GM19023 (cell line): ENCODE data around the gene MIB1.
"Not testable (repeated sequence)": the region's sequence is repeated elsewhere in the genome, so short reads cannot be mapped to it uniquely, and the experiment has no call there.

Source experiments
- ATAC-seq: cut with Tn5 transposase; IDR thresholded peaks from one replicate; pipeline ENCODE4 v1.9.1; 2021; ENCODE audit warnings: mild to moderate bottlenecking, moderate library complexity; ENCODE audit not compliant: unreplicated experiment

Gene MIB1

GRCh38 chr18:21740538-21741311, at the start of gene MIB1:
Gene MIB1 (plus strand): TSS chr18:21740792. CDS start chr18:21741584, 792 bp downstream.
- peak; percentile 97 for ATAC-seq

- no peak for ATAC-seq
Measured at GRCh38 chr18:21693322-21693721, 47.3 kb upstream of the MIB1 start.

DNA sequence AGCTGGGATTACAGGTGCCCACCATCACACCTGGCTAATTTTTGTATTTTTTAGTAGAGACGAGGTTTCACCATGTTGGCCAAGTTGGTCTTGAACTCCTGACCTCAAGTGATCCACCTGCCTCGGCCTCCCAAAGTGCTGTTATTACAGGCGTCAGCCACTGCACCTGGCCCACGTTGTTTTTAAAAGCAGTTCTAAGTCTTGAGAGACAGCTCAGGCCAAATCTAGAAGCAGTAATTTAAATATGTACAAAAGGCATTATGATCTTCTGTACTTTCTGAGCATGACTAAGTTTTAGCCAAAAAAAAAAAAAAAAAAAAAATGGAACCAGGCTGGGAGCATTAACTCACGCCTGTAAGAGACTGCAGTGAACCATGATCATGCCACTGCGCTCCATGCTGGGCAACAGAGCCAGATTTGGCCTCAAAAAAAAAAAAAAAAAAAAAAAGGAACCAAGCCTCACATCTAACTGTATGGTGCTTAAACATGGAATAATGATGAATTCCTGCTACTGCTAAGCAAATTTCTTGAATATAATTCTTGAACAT, 40.0 kb upstream of the MIB1 start:
- ATAC-seq: no peak

DNA sequence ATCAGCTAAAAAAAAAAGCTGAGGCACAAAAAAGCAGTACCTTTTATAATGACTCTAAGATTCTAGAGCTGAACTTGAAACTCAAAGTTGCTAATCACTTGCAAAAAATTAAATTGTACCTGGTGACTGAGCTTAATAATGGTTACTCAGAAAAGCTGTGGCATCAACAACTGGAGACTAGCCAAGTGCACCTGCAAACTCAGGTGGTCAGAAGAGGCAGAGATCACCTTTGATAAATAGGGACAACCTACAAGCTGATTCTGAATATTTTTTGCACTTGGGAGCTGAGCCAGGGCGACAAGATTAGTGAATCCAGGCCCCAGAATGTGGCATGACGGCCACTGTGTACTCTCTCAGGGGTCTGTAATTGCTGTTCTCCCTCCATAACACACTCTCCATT, 39.0 kb upstream of the MIB1 start:
- ATAC-seq: no peak

DNA sequence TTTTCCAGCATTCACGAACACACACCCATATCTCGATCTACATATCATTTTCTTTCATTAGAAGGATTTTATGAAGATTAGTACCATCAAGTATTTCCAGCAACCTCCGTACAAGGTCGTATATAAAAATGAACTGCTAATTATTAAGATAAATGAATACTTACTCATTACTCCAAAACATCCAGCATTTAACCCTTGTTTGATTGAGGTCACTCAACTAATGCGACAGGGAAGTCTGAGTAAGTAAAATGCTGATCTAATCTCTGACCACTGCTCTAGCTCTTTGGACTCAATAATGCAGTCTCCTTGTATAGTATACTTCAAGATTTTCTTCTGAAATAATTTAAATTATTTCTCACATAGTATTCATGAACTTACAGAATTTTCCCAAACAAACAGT, 38.0 kb upstream of the MIB1 start:
- no peak for ATAC-seq

- no peak for ATAC-seq
Measured at GRCh38 chr18:21703241-21703820, 37.3 kb upstream of the MIB1 start.

DNA sequence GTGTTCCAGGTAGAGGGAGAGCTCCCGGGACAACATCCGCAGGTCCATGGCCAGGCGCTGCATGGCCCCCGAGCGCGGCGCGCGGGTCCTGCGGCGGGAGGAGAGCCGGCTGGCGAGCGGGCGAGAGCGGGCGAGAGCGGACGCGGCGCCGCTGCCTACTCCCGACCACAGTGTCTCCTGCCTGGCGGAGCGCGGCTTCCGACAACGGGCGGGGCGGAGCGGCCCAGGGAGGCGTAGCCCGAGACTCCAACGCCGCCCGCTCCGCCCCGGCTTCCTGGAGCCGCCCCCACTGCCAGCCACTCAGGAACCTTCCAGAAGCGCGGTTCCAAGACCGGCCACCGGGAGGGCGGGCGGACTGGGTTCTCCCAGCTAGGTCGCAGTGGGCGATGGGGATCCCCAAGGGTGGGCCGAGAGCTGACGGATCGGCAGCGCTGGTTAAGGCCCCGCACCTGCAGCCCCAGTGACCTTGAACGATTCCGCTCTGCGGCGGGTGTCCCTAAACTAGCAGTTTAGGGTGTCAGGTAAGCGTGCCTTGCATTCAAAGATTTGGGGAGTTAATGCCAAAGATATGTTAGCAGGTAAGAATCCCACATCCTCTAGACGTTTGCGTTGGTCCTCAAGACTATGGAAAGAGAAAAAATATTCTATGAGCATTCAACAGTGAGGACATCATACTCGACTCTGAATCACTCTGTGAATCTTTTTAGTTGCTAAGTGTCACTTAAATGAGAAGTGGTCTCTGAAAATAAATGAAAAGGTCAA, 35.8 kb upstream of the MIB1 start, which contains the start of gene ABHD3:
TSS of gene ABHD3 (minus strand) at position 172 of the 762 bp plus-strand sequence. CDS start at position 63, 109 bp downstream.
- peak; percentile 95 for ATAC-seq

DNA sequence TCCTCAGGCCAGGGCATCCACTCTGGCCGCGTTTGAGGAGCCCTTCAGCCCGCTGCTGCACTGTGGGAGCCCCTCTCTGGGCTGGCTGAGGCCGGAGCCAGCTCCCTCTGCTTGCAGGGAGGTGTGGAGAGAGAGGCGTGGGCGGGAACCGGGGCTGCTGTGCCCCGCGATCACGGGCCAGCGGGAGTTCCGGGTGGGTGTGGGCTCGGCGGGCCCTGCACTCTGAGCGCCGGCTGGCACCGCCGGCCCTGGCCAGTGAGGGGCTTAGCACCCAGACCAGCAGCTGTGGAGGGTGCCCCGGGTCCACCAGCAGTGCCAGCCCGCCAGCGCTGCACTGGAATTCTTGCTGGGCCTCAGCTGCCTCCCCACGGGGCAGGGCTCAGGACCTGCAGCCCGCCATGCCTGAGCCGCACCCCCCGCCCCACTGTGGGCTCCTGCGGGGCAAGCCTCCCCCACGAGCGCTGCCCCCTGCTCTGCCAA, 34.2 kb upstream of the MIB1 start:
- no peak for ATAC-seq

DNA sequence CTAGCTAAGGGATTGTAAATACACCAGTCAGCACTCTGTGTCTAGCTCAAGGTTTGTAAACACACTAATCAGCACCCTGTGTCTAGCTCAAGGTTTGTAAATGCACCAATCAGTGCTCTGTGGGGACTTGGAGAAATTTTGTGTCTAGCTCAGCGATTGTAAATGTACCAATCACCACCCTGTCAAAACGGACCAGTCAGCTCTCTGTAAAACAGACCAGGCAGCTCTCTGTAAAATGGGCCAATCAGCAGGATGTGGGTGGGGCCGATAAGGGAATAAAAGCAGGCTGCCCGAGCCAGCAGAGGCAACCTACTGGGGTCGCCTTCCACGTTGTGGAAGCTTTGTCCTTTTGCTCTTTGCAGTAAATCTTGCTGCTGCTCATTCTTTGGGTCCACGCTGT, 33.5 kb upstream of the MIB1 start:
- ATAC-seq: not testable (repeated sequence)

DNA sequence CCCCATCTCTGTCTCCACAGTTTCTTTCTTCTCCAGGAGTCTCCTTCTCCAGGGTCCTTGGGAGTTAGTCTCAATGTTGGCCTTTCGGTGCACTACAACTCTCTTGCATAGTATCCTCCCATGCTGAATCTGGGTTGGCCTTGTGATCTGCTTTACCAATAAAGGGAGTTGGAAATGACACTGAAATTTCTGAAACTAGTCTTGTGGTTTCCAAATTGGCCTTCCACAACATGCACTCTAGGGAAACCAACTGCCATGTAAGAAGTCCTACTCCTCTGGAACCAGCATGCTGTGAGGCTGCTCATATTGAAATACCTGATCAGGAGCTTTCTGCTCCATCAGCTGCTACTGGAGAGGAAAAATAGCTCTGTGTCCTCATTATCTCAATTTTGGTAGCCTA, 26.1 kb upstream of the MIB1 start:
- no peak for ATAC-seq

GRCh38 chr18:21722687-21723086, 17.9 kb upstream of the MIB1 start:
- ATAC-seq: no peak

DNA sequence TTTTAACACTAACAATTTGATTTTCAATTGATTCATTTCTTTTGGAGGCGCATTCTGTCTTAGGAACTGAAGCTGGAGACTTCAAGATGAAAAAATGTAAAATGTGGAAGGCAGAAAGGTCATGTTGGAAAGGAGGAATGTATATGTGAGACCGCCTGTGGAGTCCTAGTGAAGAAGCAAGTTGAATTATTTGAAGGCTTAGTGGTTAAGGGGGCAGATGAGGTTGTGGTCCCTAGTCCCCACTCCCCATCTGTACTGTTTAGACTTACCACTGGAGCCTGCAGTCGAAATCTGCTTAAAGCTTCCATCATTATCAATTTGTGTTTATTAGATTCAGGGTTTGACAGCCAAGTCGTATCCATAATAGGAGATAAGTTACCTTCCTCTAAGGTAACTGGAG, 15.4 kb upstream of the MIB1 start:
- no peak for ATAC-seq

- no peak for ATAC-seq
Measured at GRCh38 chr18:21727702-21728101, 12.9 kb upstream of the MIB1 start.

GRCh38 chr18:21733011-21733410, 7.6 kb upstream of the MIB1 start:
- no peak for ATAC-seq

GRCh38 chr18:21735452-21736015, 5.1 kb upstream of the MIB1 start:
- ATAC-seq: no peak

- ATAC-seq: not testable (repeated sequence)
Measured at GRCh38 chr18:21736926-21737325, 3.7 kb upstream of the MIB1 start.

GRCh38 chr18:21739604-21740537, 721 bp upstream of the MIB1 start:
- ATAC-seq: peak; percentile 4

- no peak for ATAC-seq
Measured at GRCh38 chr18:21741312-21741561, 645 bp downstream of the MIB1 start.

DNA sequence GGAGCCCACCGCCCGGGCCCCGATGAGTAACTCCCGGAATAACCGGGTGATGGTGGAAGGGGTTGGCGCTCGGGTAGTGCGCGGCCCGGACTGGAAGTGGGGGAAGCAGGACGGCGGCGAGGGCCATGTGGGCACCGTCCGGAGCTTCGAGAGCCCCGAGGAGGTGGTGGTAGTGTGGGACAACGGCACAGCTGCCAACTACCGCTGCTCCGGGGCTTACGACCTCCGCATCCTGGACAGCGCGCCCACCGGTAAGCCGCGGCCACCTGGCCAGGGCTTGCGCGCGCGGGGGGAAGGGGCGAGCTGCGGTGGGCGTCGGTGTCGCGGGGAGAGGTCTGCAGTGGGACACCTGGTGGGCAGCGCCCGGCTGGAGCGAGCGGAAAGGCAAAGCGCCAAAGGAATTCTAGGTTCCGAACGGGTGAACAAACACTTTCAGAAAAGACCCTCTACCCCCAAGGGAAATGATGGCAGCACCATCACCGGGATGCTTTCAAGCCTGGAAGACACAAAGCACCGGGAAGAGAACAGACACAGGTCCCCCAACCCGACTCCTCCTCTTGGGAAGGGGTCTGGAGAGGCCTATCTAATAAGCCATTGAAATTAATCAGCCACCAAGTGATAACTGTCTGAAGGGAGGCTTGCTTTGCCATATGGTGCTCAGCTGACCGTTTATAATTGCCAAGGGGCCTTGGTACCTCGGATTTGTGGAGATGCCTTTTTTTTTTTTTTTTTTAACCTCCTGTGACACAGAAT, 1.1 kb downstream of the MIB1 start:
- ATAC-seq: peak; percentile 15

DNA sequence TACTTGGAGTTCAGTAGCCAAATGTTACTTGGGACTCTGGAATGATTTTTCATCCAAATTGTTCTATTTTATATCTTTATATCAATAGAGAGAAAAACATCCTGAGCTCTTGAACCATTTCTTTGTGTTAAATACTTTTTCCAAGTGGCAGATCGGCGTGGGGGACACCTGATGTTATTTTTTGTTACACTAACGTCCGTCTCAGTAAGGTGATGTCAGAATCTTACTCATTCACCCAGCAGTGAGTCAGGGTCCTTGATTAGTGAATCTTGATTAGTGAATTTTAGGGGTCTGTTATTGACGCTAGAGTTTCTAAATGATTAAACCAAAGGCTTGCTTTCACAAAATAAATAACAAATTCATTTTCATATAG, 1.7 kb downstream of the MIB1 start:
- no peak for ATAC-seq
